CD4-positive, alpha-beta T cell treated with Interleukin-4 for 1 hour (primary cell): Measurements from ENCODE around the gene ZNF423.

ENCODE experiments used
- DNase-seq, 2 donors: peaks; one replicate each; pipeline ENCODE4 v3.0.0-alpha.2; 2020 to 2022

ZNF423 gene

GRCh38 chr16:49542946-49543630, 312.8 kb downstream of the ZNF423 start:
- no peak for DNase-seq

DNA sequence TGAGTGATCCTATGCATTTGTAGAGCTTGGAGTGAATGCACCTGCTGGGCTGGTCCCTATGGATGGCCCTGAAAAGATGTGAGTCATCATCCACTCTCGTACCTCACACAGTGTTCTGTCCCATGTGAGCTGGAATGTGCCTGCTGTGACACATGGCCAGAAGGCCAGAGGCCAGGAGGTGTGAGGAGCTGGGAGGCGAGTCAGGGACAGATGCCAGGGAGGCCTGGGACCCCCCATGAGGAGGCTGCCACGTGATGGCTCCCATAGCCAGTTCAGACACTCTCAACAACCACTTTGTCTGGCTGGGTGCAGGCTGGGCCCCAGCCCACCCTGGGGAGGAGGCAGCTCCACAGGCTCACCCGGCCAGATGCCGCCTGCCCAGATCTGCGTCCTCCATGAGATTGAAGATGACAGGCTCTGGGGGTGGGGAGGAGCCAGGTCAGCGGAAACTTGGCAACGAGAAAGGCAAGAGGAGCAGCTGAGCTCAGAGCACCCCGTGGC, 313.5 kb downstream of the ZNF423 start:
- DNase-seq = no peak

DNA sequence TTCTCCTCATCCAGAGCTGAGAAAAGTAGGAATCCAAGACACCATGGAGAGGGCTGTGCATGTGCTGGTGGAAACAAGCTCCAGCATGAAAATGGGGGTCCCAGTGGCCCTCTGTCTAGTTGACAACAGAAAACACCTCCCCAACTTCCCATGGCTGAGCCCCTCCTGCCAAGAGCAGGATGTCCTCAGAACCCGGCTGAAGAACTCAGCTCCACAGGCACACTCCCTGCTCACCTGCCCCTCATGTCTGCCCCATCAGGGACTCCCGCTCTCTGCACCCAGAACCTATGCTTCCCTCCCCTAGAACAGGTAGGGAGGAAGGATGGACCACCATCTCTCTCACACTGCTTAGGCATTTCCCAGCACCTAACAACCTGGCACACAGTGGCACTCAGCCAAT, 315.1 kb downstream of the ZNF423 start:
- no peak for DNase-seq

DNA sequence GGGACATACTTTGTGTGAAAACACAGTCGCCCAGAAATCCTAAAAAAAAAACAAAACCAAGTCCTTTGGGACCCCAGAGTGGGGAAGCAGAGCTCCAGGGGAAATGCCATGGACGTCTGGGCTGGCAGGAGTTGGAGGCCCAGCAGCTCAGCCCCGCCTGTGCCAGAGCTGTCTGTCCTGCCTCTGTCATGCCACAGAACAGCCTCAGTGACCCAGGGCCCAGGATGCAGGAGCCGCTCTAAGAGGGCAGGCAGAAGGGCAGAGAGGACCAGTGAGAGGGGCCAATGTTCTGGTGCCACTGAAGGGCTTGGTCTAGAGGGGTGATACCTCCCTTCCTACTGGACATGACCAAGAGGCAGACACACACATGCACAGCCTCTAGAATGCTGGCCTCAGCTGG, 316.2 kb downstream of the ZNF423 start:
- DNase-seq = no peak

GRCh38 chr16:49537924-49538459, 317.9 kb downstream of the ZNF423 start:
- DNase-seq = no peak

DNA sequence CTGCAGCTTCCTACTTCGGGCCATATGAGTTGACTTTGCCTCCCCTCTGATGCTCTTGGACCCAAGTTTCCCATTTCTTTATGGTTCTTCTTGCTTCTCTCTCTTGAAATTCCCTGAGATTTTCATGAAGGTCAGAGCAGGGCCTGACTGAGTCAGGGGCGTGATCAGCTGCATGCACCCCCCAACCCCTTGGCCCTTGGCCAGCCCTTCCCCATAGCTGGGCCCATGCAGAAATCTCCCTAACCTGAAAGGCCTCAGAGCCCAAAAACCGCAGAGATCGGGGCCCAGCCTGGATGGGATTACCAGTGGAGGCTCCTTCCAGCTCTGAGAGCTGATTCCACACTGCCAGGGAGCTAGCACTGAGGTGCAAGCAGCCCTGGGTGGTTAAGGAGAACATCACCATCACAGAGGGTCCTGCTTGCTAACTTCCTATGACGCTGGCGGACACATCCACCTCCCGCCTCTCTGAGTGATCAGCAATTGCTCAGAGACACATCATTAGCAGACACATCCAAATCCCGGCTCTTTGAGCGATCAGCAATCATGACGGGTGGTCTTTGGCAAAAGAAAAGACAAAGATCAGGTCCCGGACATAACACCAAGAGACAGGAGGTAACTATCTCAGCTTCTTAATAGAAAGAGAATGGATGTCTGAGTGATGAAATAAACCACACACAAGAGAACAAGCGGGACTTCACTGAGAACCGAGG, 320.9 kb downstream of the ZNF423 start:
- DNase-seq = no peak

DNA sequence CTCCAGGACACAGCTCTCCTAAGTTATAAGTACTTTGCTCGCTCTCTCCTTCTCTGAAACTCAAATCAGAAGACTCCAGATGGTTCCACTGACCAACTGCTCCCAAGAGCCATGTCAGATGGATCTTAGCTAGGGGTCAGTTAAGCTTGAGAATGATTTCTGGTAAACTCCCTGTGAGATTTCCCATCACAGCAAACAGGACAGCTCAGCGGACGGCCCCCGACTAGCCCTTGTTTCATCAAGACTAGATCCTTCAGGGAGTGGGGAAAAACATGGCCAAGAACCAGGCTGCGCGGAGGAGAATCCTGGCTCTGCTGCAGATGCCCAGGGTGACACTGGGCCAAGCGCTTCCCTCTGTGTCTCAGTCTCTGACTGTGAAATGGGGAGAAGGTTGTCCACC, 322.5 kb downstream of the ZNF423 start:
- DNase-seq = no peak

DNA sequence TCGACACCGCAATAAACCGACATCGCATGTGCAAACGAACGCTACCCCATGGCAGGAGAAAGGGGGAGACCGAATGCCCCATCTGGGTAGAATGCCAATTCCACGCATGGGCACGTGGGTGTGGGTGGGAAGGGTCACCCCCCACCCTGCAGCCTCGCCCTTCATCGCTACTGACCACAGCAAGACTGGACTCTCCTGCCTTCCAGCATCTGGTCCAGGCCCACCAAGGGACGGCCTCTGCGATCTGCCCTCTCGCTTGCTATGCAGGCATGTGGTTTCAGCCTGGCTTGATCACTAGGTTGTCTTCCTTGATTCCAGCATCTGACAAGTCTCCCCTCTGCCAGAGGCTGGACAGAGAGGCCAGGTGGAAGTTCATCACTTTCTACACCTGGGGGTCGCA, 323.0 kb downstream of the ZNF423 start:
- DNase-seq = no peak

DNA sequence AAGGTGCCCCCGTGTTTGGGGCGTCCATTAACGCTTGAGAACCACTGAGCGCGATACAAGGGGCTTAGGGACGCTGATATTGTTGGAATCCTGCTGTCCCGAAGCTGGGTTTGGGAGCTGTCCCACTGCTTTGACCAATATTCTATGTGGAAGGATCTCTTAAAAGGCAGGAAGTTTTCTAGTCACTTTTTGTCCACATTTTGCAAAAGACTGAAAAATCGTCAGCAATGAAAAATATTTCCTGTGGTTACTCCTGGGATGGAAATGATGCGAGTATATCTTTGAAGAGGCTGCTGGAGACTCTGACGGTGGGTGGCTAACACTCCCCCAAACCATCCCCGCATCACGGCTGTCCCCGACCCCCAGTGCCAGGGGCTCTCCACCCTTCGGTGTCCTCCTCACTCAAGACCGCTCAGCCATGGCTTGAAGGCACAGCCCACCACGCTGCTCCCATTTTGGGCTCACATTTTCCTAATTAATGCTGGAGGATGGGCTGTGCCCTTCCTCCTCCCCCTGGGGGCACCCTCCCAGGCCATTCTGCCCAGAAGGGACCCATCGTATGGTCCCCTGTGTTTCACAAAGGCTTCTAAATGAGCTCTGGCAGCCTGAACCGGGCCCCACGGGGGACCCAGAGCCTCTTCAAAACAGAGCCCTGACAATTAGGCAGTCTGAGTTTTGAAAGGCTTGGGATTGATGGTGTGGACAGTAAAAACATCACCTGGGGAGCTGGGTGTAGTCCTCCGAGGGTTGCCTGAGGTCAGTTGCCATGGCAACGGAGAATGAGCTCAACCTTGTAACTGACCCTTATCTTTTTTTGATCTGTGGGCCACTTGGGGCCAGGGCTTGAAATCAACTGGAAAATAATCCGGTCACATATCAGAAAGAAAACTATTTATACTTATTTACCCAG, 323.7 kb downstream of the ZNF423 start:
- no peak for DNase-seq

- DNase-seq = no peak
Observed at GRCh38 chr16:49531425-49531824, 324.5 kb downstream of the ZNF423 start.

DNA sequence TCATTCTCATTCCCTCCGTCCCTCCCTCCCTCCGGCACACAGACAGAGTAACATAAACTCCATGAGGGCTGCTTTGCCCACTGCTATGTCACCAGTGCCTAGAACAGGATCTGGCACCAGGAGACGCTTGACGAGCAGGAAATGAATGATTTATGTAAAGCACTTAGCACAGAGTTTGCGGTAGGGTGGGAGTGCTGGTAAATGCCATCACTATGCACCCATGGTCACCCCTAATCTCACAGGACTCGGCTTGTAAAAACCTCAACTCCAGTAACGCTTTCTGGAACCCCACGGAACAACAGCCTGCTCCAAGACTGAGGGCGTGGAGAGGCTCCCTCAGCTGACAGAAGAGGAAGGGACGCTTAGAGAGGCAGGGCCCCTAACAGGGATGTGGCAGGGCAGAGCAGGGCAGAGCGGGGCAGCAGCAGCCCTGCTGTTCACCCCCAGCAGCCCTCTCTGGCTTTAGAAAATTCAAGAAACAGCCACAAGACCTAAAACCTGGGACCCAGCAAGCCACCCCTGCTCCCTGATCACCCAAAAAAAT, 325.4 kb downstream of the ZNF423 start:
- no peak for DNase-seq

DNA sequence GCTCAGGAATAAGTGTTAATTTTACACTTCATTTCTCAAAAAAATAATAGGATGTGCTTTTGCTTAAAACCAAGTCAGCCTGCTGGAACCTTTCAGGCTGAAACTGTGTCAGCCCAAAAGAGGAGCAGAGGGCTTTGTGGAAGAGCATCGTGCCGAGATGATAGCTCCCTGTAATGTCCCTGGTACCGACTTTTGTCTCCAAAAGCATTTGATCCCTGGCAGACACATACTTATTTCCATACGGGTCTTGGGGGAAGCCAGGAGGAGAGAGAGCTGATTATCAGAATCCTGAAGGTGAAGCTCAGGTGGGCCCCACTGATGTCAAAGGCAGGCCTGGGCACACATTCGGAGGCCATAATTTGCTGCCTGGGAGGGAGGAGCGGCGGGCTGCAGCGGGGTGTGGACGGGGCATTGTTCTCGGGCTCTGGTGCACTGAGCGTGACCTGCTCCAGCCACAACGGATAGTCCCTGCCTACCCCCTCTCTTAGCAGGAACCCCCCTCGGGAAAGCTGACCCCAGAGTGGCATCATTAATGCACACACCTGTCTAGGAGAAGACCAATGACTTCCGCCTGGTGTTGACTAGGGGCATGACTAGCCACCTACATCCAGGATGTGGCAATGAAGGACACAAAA, 326.4 kb downstream of the ZNF423 start:
- no peak for DNase-seq

DNA sequence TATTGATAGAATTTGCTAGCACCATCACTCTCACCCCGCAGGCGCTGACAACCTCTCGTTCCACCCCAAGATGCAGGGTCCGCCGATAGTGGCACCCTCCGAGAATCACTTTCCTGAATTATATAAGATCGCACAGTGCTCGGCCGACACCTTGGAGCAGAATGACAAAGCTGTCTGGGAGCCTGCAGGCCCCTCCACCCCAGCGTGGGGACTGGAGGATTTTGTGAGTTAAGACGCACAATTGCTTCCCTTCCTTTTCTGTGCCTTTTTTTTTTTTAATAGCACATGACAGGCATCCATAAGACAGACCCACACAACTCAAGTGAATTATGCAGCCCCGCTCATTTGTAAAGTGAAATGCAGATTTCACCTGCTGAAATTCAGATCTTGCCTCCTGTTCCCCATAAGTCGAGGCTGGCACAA, 327.0 kb downstream of the ZNF423 start:
- DNase-seq = no peak

DNA sequence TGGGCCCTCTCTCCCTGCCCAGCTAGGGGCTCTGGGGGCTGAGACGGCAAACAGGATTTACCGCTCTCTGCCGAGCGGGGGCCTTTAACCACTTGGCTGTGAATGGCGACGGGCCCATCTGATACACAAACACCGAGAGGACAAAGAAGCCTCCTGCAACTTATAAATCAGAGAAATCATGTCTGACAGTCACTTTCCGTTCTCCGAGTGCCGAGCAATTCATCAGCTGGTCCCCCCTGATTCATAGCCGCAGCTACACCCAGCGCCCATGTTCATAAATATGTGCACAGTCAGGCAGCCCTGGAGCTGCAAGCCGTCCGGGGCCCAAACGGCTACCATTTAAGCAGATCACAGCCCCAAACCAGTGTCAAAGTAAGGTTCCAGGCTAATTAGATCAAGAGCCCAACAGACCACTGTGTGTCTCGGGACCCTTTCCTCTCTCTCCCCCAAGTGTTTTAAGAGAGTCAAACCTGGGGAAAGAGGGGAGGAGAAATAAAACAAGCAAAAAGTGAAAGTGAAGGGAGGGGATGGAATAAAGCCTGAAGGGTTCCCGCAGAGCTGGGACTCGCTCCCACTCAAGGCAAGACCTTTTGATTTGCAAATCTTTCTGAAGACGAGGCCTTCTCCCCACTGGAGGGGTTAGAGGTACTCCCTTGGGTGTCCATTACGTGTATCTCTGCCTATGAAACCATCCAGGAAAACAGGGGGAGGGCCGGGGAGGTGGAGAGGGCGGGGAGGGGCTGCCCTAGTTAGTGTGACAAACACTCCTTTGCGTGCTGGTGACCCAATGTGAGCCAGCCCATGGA, 327.6 kb downstream of the ZNF423 start:
- DNase-seq = no peak

DNA sequence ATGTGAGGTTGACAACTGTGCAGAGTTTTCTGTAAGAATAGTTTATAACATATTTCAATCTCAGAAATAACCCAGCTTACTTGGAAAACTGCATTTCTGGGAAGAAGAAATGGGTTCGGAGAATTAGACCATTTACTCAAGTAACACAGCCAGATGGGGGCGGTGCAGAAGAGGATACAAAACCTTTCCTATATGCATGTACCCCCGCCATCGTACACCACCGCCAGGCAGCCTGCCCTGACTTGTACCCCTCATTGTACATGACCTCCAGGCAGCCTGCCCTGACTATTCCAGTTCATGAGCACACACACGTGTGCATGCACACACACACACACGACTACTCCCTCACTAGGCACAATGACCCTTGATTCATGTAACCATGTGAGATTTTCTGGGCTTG, 328.3 kb downstream of the ZNF423 start:
- DNase-seq = no peak

GRCh38 chr16:49526860-49527365, 329.0 kb downstream of the ZNF423 start:
- DNase-seq = no peak

- DNase-seq = no peak
Observed at GRCh38 chr16:49524947-49525315, 331.0 kb downstream of the ZNF423 start.

DNA sequence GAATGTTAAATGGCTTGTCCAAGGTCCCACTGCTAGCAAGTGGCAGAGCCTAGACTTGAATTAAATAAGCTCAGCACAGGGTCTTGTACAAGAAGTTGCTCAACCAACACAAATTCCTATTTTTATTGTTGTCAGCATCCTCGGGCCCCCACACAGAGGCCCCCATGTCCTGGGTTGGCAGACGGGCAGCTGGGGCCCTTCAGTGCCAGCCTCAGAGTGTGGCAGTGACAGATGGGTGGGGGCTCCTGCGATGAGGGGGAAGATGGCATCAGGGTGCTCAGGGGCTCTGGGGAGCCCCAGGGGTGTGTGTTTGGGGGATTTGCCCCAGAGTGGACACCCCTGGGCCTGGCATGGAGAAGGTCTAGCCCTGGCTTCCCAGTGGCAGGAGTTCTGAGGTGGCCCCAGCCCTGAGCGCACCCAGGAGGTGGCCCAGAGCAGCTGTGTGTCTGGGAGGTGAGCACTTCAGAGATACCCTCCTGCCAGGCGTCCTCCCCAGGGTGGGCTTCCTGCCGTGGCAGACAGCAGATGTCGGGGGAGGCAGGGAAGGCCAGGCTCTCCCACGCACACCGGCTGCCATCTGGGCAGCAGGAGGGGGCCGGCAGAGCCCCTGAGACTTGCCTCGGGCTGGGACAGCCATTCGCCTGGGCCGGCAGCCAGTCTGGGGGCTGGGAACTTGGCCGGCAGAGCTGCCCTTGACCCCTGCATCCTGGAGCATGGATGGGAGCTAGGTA, 331.5 kb downstream of the ZNF423 start:
- DNase-seq = no peak

GRCh38 chr16:49523435-49524159, 332.3 kb downstream of the ZNF423 start:
- no peak for DNase-seq
